ENCODE measurements around the gene USP38.
A peak's percentile ranks its signal among the peaks of the same experiment; 100 is the strongest.
"Not testable (repeated sequence)": the region's sequence is repeated elsewhere in the genome, so short reads cannot be mapped to it uniquely, and the experiment has no call there.

Gene USP38

GRCh38 chr4:143224255-143224654 lies 39.5 kb downstream of the USP38 start:
- DNase-seq = no peak

GRCh38 chr4:143225167-143225566 lies 40.5 kb downstream of the USP38 start:
- no peak for DNase-seq

GRCh38 chr4:143230683-143231082 lies 46.0 kb downstream of the USP38 start:
- DNase-seq = peak; percentile 41

DNA sequence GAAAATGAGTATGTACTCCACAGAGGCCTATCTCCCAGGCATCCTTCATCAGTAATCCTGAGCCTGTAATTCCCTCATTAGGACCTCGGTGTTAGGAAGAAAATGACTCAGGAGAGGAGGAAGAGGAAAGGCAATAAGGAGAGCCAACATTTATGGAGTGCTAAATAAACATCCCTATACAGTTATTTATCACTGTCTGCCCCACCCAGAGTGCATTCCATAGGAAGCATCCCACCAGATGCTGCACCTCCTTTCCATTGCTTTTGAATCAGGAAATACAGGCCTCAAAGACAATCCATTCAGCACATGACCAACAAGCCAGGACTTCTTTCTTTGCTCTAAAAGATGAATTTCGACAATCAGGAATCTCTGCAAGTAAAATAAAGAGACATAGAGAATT lies 47.6 kb downstream of the USP38 start:
- no peak for DNase-seq

DNA sequence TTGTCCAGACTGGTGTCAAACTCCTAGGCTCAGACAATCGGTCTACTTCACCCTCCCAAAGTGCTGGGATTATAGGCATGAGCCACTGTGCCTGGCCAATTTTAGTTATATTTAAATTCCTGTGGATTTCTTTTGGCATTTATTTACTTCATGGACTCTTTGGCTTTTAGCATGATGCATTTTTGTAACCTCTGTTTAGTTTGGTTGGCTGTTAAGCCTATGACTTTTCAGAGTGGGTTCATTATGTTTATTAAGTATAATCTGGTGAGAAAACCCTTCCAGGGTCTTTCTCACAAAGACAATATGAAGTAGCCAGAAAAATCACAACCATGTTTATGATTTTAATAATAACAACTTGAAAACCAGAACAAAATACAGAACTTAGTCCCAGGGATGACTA lies 49.4 kb downstream of the USP38 start:
- DNase-seq = no peak

DNA sequence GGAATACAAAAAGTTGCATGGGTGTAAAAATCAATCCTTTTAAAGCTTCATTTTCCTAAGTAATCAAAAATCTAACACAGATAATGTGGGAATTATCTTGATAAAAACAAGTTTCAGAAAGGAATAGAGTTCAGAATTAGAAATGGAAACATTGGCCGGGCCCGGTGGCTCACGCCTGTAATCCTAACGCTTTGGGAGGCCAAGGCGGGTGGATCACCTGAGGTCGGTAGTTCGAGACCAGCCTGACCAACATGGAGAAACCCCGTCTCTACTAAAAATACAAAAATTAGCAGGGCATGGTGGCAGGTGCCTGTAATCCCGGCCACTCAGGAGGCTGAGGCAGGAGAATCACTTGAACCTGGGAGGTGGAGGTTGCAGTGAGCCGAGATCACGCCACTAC lies 52.5 kb downstream of the USP38 start:
- DNase-seq = not testable (repeated sequence)

DNA sequence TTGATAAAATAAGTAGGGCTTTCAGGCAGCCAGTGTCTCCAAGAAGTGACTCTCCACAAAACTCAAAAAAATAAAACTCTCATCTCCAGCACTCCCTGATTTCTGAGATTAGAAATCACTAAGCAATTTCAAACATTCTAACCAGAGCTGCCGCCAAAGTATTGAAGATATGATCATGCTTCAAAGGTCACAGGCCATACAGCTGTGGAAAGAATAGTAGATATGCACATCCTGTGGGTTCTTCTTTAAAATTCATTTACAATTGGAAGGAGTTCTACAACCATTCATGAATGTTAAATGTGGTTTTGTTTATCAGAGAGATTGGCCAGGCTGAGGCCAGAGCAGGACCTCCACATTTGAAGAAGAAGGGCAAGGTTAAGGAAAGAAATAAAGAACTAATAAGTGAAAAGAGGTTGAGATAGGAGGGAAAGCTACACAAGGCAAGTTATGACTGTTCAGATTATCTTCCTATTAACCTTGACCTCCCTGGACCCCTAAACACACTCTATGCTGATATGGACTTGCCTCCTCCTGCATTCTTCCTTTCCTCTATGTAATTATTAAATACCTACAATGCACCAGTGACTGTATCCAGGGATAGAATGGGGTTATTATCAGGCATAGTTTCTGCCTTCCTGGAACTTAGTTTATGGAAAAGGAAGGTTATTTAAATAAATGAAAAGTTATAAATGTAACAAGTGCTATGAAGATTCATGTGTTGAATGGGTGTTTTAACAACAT lies 56.4 kb downstream of the USP38 start:
- DNase-seq = peak; percentile 38

DNA sequence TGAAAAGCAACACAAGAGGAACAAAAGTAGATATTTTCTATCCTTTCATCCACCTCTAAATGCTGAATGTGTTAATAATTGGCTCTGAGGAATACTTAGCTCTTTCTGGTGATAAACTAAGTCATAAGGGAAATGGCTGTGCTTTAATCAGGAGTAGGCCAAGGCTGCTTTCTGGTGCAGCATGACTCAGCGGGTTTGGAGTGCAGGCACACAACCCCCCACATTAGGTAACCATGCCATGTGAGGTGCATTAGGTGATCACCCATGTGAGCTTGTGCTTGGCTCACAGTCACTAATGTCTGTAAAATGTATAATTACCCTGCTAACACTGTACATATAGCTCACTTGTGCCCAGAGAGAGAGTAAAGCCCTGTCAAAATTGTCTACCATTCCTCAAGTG lies 57.2 kb downstream of the USP38 start:
- DNase-seq = peak; percentile 28

DNA sequence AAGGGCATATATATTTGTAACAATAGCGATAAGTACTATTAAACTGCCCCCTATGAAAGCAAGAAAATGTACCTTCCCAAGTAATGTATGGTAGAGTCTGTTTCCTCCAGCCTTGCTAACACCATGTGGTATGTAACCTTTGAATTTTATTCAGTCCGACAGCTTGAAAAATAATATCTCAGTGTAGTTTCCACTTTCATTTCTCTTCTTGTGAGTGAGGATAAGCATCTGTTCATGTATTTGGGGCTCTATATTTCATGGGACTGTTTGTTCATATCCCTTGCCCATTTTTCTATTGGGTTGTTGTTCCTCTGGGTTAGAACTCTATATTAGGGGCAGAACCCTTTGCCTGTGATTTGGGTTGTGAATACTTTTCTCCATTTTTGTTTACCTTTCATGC lies 58.3 kb downstream of the USP38 start:
- no peak for DNase-seq

- no peak for DNase-seq
Measured at GRCh38 chr4:143246977-143247376, 62.3 kb downstream of the USP38 start.

- DNase-seq = no peak
Measured at GRCh38 chr4:143247866-143248265, 63.1 kb downstream of the USP38 start.

GRCh38 chr4:143248827-143249226 lies 64.1 kb downstream of the USP38 start:
- no peak for DNase-seq

DNA sequence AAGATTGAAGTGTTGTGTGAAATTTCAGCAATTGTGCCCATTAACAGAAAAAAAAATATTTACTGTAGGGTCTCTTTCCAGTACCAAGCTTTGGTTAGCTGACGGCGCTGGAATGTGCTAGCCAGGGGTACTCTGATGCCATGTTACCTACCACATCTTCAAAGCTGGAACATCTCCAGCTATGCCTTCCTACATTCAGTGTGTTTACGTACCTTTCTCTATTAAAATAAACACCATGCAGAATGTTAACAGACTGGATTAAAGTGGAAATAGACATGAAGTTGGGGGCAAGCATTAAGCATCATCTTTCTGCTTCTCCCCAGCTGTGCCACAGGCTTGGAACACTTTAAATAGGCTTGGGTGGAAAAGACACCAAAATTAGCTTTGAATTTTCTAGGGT lies 65.9 kb downstream of the USP38 start:
- DNase-seq = no peak

- no peak for DNase-seq
Measured at GRCh38 chr4:143251348-143251747, 66.6 kb downstream of the USP38 start.

DNA sequence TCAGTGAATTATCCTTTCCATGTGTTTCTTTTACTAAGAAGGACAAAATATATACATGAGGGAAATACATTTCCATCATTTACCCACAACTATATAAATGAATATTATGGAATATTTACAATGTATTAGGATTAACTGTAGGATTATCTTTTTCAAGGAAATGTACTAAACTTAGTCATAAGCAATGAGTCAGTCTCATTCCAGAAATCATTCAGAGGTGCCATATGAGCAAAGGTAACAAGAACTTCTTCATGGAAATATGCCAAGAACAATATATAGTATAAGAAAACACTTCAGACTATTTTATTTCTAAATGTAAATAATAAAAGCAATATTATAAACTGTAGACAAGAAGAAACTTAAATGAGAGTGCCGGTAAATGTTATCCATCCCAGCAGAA lies 67.1 kb downstream of the USP38 start:
- DNase-seq = no peak

- DNase-seq = no peak
Measured at GRCh38 chr4:143252478-143252877, 67.8 kb downstream of the USP38 start.

DNA sequence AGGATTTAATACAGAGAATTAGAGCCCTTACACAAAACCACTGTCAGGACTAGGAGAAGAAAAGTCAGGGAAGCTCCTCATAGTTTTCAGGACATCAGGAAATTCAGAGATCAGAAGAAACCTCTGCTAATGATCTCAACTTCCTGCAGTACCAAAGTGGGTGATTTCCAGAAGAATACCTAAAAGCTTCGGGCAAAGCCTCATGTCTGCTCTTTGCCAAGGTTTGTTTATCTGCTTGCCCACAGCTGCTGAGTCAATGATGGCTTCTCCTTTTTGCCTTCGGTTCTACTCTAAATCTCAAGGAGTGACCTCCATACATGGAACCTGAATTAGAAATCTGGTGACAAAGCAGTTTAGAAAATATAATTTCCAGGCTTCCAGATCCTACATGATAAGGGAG lies 68.4 kb downstream of the USP38 start:
- DNase-seq = no peak

DNA sequence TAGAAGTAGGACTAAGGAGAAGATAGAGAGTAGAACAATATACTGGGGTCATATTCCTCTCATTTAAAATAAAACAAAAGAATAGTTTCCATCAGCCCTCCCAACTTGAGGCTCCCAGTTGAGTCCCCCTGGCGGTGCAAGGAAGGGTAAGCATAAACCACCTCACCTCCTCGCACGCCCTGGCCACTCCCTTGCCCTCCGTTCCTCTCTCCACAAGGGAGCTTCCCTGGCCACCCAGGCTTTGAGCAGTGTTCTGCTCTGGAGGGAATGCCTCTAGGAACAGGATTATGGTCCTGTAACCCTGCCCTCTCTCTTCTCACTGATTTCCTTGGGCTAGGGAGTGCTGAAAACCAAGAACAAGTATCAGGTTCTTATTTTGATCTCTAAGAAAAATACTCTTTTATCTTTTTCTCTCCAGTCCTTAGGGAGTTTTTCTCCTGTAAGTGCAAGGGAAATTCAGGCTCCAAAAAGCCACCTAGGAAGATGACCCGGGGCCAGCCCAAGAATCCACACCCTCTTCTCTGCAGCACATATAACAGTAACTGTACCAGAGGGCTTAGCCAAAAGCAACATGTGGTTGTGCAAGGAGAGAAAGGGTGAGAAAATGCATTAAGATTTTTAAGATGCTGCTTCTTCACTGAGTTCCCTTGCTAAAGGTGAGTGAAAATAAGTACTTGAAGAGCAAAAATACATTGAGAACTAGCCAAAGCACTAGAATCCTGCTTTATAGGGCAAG lies 69.9 kb downstream of the USP38 start:
- DNase-seq = no peak

DNA sequence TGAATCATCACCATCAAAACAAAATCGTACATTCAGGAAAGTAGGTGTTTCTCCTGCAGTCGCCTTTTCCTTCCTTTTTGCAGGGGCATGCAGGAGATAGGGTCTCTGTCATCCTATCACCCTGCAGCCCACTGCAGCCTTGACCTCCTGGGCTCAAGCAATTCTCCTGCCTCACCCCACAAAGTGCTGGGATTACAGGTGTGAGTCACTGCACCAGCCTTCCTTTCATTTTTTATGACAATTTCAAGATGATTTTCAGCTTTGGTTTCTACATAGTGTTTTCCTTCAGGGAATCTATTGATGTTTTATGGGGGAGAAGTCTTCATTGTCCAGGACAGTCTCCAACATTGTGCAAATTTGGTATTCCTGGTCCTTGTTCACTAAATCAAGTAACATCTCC lies 71.7 kb downstream of the USP38 start:
- DNase-seq = no peak

DNA sequence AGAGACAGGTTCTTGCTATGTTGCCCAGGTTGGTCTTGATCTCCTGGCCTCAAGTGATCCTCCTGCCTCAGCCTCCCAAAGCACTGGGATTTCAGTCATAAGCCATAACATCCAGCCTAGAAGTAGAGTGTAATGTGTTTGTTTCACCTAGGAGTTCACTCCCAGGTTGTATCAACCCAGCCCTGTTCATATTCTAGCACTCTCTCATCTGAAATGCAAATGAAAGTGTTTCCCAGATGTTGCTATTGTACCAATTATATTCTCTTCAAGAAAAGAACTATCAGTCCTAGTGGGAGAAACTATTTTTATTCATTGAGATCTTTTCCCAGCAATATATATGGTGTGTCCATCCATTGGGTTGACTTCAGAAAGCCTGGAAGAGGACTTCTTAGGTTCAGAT lies 72.6 kb downstream of the USP38 start:
- DNase-seq = no peak

DNA sequence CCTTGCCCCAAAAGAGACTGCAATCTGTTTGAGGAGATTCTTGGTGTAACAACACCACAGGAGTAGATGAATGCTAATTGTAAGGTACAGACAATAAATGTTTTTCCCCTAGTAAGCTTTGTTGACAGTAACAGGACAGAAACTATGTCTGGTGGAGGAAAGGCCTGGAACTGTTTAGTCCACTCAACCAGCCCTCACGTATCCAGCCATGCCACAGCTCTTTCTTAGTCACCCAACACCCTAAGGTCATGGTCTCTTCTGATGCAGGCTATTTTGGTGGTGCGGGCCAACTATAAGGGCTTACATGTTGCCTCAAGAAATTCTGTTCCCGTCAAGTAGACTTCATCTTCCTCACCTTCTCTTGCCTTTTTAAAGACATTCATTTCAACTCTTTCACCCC lies 76.0 kb downstream of the USP38 start:
- no peak for DNase-seq

GRCh38 chr4:143262838-143263237 lies 78.1 kb downstream of the USP38 start:
- DNase-seq = no peak

GRCh38 chr4:143267690-143268089 lies 83.0 kb downstream of the USP38 start:
- DNase-seq = not testable (repeated sequence)

DNA sequence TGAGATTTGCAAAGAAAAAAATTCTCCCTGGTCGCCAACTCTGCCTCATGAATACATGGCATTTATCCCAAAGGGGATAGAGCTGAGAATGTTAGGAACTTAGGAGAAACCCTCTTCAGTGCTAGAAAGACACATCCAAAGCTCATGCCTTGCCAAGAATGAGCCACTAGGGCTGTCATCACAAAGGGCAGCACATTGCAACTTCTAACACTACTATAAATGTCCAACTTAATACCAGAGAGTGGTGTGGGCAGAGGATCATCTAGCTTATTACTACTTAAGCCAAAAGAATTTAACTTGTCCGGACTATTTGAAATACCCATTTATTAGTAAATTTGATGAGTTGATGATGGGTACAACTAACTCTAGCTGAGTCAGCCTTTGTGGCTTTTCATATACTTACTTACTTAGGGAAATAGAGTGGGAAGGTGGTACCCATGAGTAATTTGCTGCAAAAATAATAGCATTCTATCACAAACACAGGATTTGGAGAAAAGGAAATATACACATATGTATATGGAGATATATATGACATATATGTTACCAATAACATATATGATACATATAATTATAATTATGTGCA lies 85.6 kb downstream of the USP38 start:
- no peak for DNase-seq
